Neural cell (in vitro differentiated cells): Measurements from ENCODE around the gene IFI35. TPM values are rescaled to one million over a fixed set of nuclear protein-coding genes. Genes with fewer than 3 reads are reported as not detected.

ENCODE experiments used
- H2AFZ ChIP-seq: fragments of 200-600, 300-800 bp; sonication (generic), shearing (Covaris generic); 2 replicates; pipeline ENCODE4 v1.6.0; 2014; ENCODE audit warnings: low read depth, mild to moderate bottlenecking, antibody characterized with exemption, low read length, moderate library complexity
- H3F3A ChIP-seq: fragments of 200-600 bp; shearing (Covaris generic); 2 replicates; pipeline ENCODE4 v1.6.1; 2016; ENCODE audit warnings: mild to moderate bottlenecking, moderate library complexity, mixed read lengths, antibody characterized with exemption, low read length; ENCODE audit not compliant: insufficient read depth, poor library complexity, severe bottlenecking
- H3K27ac ChIP-seq: fragments of 200-600, 300-800 bp; sonication (generic), shearing (Covaris generic); 2 replicates; pipeline ENCODE4 v1.5.1; 2014; ENCODE audit warnings: mild to moderate bottlenecking, low read length, moderate library complexity
- H3K27me3 ChIP-seq: fragments of 300-800, 200-600 bp; sonication (generic), shearing (Covaris generic); 2 replicates; pipeline ENCODE4 v1.6.0; 2014; ENCODE audit warnings: mild to moderate bottlenecking, low read depth, low read length, moderate library complexity; ENCODE audit not compliant: insufficient read depth
- H3K36me3 ChIP-seq: fragments of 300-800, 200-600 bp; sonication (generic), shearing (Covaris generic); 2 replicates; pipeline ENCODE4 v1.5.1; 2014; ENCODE audit warnings: mild to moderate bottlenecking, antibody characterized with exemption, low read length, moderate library complexity; ENCODE audit not compliant: insufficient read depth
- H3K4me2 ChIP-seq: fragments of 300-800, 200-600 bp; sonication (generic), shearing (Covaris generic); 2 replicates; pipeline ENCODE4 v1.6.0; 2014; ENCODE audit warnings: mild to moderate bottlenecking, low read length
- H3K4me3 ChIP-seq: fragments of 300-800, 200-600 bp; sonication (generic), shearing (Covaris generic); 2 replicates; pipeline ENCODE4 v1.5.1; 2014; ENCODE audit warnings: mild to moderate bottlenecking, low read length, moderate library complexity
- H3K79me2 ChIP-seq: fragments of 200-600 bp; shearing (Covaris generic); replicated peaks from 2 replicates; pipeline ENCODE4 v1.6.0; 2014; ENCODE audit warnings: mild to moderate bottlenecking, low read length, moderate library complexity; ENCODE audit not compliant: insufficient read depth
- H3K9ac ChIP-seq: fragments of 300-800, 200-600 bp; sonication (generic), shearing (Covaris generic); 2 replicates; pipeline ENCODE4 v1.6.1; 2016; ENCODE audit warnings: mild to moderate bottlenecking, low read length, mixed read lengths
- H3K9me2 ChIP-seq: fragments of 200-600 bp; shearing (Covaris generic); 2 replicates; pipeline ENCODE4 v1.6.1; 2016; ENCODE audit warnings: mild to moderate bottlenecking, low read length, mixed read lengths; ENCODE audit not compliant: insufficient read depth
- H3K9me3 ChIP-seq: fragments of 200-600, 300-800 bp; sonication (generic), shearing (Covaris generic); 2 replicates; pipeline ENCODE4 v1.6.1; 2016; ENCODE audit warnings: mild to moderate bottlenecking, mixed run types, low read length, moderate library complexity, mixed read lengths
- H4K20me1 ChIP-seq: fragments of 200-600 bp; shearing (Covaris generic); 2 replicates; pipeline ENCODE4 v1.6.1; 2016; ENCODE audit warnings: mild to moderate bottlenecking, mixed run types; ENCODE audit not compliant: insufficient read depth
- CTCF ChIP-seq: fragments of 450-650 bp; IDR thresholded peaks from 2 replicates; pipeline ENCODE4 v1.5.1; 2014; ENCODE audit warnings: antibody characterized with exemption, mild to moderate bottlenecking, moderate library complexity; ENCODE audit not compliant: poor library complexity, severe bottlenecking
- EP300 ChIP-seq: fragments of 450-650 bp; conservative IDR thresholded peaks from 2 replicates; pipeline ENCODE4 v1.6.1; 2014; ENCODE audit warnings: antibody characterized with exemption, mild to moderate bottlenecking, moderate library complexity; ENCODE audit not compliant: poor library complexity, severe bottlenecking
- EZH2 ChIP-seq: fragments of 200-600, 300-800 bp; shearing (Covaris generic), sonication (generic); IDR thresholded peaks from 2 replicates; pipeline ENCODE4 v1.6.1; 2014; ENCODE audit warnings: antibody characterized with exemption, low read length, borderline replicate concordance, mild to moderate bottlenecking; ENCODE audit not compliant: insufficient read depth, poor library complexity, severe bottlenecking
- MXI1 ChIP-seq: fragments of 450-650 bp; conservative IDR thresholded peaks from 2 replicates; pipeline ENCODE4 v1.6.1; 2014; ENCODE audit warnings: antibody characterized with exemption, mild to moderate bottlenecking; ENCODE audit not compliant: poor library complexity, severe bottlenecking
- POLR2AphosphoS5 ChIP-seq: IDR thresholded peaks from 2 replicates; pipeline ENCODE4 v1.6.1; 2012
- RAD21 ChIP-seq: fragments of 450-650 bp; conservative IDR thresholded peaks from 2 replicates; pipeline ENCODE4 v1.6.1; 2014; ENCODE audit warnings: antibody characterized with exemption, mild to moderate bottlenecking, moderate library complexity
- REST ChIP-seq: IDR thresholded peaks from 2 replicates; pipeline ENCODE4 v1.6.1; 2012; ENCODE audit warnings: borderline replicate concordance
- SMC3 ChIP-seq: fragments of 450-650 bp; conservative IDR thresholded peaks from 2 replicates; pipeline ENCODE4 v1.6.1; 2014; ENCODE audit warnings: antibody characterized with exemption, mild to moderate bottlenecking, moderate library complexity; ENCODE audit not compliant: poor library complexity
- TAF1 ChIP-seq: IDR thresholded peaks from 2 replicates; pipeline ENCODE4 v1.6.1; 2012; ENCODE audit warnings: low read depth
- polyA plus RNA-seq: library from polyadenylated mRNA; depleted of rRNA; stranded (reverse); fragments of >200 nt; gene quantifications from 2 replicates; pipeline ENCODE4 v1.2.3, GENCODE V29; 2014

The IFI35 gene
- polyA plus RNA-seq, 1 donor from 2014 or later = not detected

DNA sequence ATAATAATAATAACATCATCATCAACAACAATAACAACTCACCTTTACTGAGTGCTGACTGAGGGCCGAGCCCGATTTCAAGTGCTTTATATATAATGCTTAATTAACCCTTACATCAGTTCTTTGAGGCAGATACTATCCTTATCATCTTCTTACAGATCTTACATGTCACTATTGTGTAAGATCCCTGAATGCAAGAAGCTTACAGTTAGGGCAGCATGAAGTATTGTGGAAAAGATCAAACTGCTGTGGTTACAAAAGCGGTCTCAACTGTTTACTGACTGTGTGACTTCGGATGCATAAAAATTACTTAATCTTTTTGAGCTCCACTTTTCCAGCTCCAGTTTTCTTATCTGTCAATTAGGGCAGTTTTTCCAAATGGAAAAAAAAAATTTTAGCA is 12.3 kb downstream of the IFI35 start:
- Histone ChIP-seq H3K4me2 (peak overlapping the region; percentile 81), H3K9me3 (no peaks in the 10 kb centered on the region), H3K9me2 (no peaks in the 10 kb centered on the region), H3K9ac (peak overlapping the region; percentile 67), H3K27ac (peak overlapping the region; percentile 95), H3F3A (peaks cover 7% of the 10 kb centered on the region), H3K27me3 (no peaks in the 10 kb centered on the region), H3K36me3 (no peaks in the 10 kb centered on the region), H4K20me1 (peaks cover 4% of the 10 kb centered on the region), H2AFZ (no peak overlapping the region), H3K79me2 (peaks cover 63% of the 10 kb centered on the region), H3K4me3 (peak overlapping the region; percentile 80)
- TF ChIP-seq RAD21 = no peak
- TF ChIP-seq EP300 = no peak
- no peak for TF ChIP-seq REST
- TF ChIP-seq POLR2AphosphoS5 = no peak
- no peak for TF ChIP-seq EZH2
- no peak for TF ChIP-seq CTCF
- no peak for TF ChIP-seq TAF1
- no peak for TF ChIP-seq SMC3
- no peak for TF ChIP-seq MXI1

GRCh38 chr17:43019418-43019817 is 12.8 kb downstream of the IFI35 start:
- Histone ChIP-seq H2AFZ (no peak overlapping the region), H3K9me3 (no peaks in the 10 kb centered on the region), H3K27ac (peak overlapping the region; percentile 95), H3K9me2 (no peaks in the 10 kb centered on the region), H3K9ac (peak overlapping the region; percentile 49), H3K36me3 (no peaks in the 10 kb centered on the region), H3F3A (peaks cover 7% of the 10 kb centered on the region), H3K79me2 (peaks cover 63% of the 10 kb centered on the region), H3K4me2 (peak overlapping the region; percentile 81), H3K27me3 (no peaks in the 10 kb centered on the region), H4K20me1 (peaks cover 4% of the 10 kb centered on the region), H3K4me3 (peak overlapping the region; percentile 80)
- TF ChIP-seq CTCF (no peak), TAF1 (no peak), EZH2 (no peak), POLR2AphosphoS5 (no peak), SMC3 (no peak), RAD21 (no peak), EP300 (no peak), MXI1 (no peak), REST (no peak)
